ENCODE results near the gene AK2.

DNA sequence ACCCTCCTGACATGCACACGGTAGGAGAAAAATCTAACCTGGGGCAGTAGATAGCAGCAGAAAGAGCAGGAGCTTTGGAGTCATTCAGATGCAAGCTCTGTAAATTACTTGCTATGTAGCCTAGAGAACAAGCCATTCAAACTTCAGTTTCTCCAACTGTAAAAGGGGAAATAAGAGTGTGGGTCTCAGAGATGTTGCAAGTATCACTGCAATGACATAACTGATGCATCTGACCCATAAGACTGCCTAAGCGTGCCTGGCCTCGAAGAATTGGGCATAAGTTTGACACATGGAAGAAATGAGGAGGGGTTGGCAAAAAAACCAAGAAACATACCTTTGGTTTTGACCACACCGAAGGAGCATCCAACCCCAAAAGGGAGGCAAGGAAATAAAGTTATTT, 5.2 kb downstream of the AK2 start:
- TF ChIP-seq, protein P1, sequence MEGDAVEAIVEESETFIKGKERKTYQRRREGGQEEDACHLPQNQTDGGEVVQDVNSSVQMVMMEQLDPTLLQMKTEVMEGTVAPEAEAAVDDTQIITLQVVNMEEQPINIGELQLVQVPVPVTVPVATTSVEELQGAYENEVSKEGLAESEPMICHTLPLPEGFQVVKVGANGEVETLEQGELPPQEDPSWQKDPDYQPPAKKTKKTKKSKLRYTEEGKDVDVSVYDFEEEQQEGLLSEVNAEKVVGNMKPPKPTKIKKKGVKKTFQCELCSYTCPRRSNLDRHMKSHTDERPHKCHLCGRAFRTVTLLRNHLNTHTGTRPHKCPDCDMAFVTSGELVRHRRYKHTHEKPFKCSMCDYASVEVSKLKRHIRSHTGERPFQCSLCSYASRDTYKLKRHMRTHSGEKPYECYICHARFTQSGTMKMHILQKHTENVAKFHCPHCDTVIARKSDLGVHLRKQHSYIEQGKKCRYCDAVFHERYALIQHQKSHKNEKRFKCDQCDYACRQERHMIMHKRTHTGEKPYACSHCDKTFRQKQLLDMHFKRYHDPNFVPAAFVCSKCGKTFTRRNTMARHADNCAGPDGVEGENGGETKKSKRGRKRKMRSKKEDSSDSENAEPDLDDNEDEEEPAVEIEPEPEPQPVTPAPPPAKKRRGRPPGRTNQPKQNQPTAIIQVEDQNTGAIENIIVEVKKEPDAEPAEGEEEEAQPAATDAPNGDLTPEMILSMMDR (IDR thresholded peaks at IDR 0.05; ENCODE audit: low read length): no peak
- TF ChIP-seq EZH2 (optimal IDR thresholded peaks at IDR 0.05; ENCODE audit: low read depth, low read length): no peak

Measured in MM.1S (cell line).